Measurements from ENCODE around the gene BMAL1. TPM values are rescaled to one million over a fixed set of nuclear protein-coding genes. Genes with fewer than 3 reads are reported as not detected.

The BMAL1 gene
- total RNA-seq, 1 experiment from 2014 or later = 6.2 TPM

GRCh38 chr11:13310443-13310842 is 32.9 kb downstream of the BMAL1 start:
- no peak for DNase-seq (ENCODE audit: low spot score)
- in situ Hi-C loops (cut with HindIII; ENCODE audit: low sequenced_read_pairs) = no loop called here

- in situ Hi-C loops (cut with HindIII; ENCODE audit: low sequenced_read_pairs) = no loop called here
- no peak for DNase-seq (ENCODE audit: low spot score)
Observed at GRCh38 chr11:13311570-13311969, 34.0 kb downstream of the BMAL1 start.

GRCh38 chr11:13313005-13313819 is 35.6 kb downstream of the BMAL1 start:
- in situ Hi-C loops (cut with HindIII; ENCODE audit: low sequenced_read_pairs) = no loop called here
- DNase-seq (ENCODE audit: low spot score) = no peak

GRCh38 chr11:13314676-13315394 is 37.2 kb downstream of the BMAL1 start:
- DNase-seq (ENCODE audit: low spot score) = no peak
- in situ Hi-C loops (cut with HindIII; ENCODE audit: low sequenced_read_pairs) = no loop called here

GRCh38 chr11:13315517-13316432 is 38.2 kb downstream of the BMAL1 start:
- in situ Hi-C loops (cut with HindIII; ENCODE audit: low sequenced_read_pairs) = no loop called here
- DNase-seq (ENCODE audit: low spot score) = no peak

GRCh38 chr11:13316528-13316961 is 39.0 kb downstream of the BMAL1 start:
- in situ Hi-C loops (cut with HindIII; ENCODE audit: low sequenced_read_pairs) = no loop called here
- DNase-seq (ENCODE audit: low spot score) = no peak

- DNase-seq (ENCODE audit: low spot score) = no peak
- in situ Hi-C loops (cut with HindIII; ENCODE audit: low sequenced_read_pairs) = no loop called here
Observed at GRCh38 chr11:13317293-13318080, 39.9 kb downstream of the BMAL1 start.

- in situ Hi-C loops (cut with HindIII; ENCODE audit: low sequenced_read_pairs) = no loop called here
- DNase-seq (ENCODE audit: low spot score) = no peak
Observed at GRCh38 chr11:13318498-13319295, 41.1 kb downstream of the BMAL1 start.

GRCh38 chr11:13320688-13321087 is 43.1 kb downstream of the BMAL1 start:
- in situ Hi-C loops (cut with HindIII; ENCODE audit: low sequenced_read_pairs) = no loop called here
- DNase-seq (ENCODE audit: low spot score) = no peak

- no peak for DNase-seq (ENCODE audit: low spot score)
- in situ Hi-C loops (cut with HindIII; ENCODE audit: low sequenced_read_pairs) = no loop called here
Observed at GRCh38 chr11:13321431-13321830, 43.8 kb downstream of the BMAL1 start.

- in situ Hi-C loops (cut with HindIII; ENCODE audit: low sequenced_read_pairs) = no loop called here
Observed at GRCh38 chr11:13324141-13324540, 46.6 kb downstream of the BMAL1 start.

GRCh38 chr11:13324709-13325108 is 47.1 kb downstream of the BMAL1 start:
- in situ Hi-C loops (cut with HindIII; ENCODE audit: low sequenced_read_pairs) = no loop called here
- peak; percentile 51 for DNase-seq (ENCODE audit: low spot score)

More at GRCh38 chr11:13324141-13324540, 46.6 kb downstream of the BMAL1 start:
- no peak for DNase-seq (ENCODE audit: low spot score)

- in situ Hi-C loops (cut with HindIII; ENCODE audit: low sequenced_read_pairs) = no loop called here
- DNase-seq (ENCODE audit: low spot score) = no peak
Observed at GRCh38 chr11:13327421-13327820, 49.8 kb downstream of the BMAL1 start.

- in situ Hi-C loops (cut with HindIII; ENCODE audit: low sequenced_read_pairs) = no loop called here
- no peak for DNase-seq (ENCODE audit: low spot score)
Observed at GRCh38 chr11:13328286-13328685, 50.7 kb downstream of the BMAL1 start.

GRCh38 chr11:13329670-13330356 is 52.2 kb downstream of the BMAL1 start:
- peak; percentile 98 for DNase-seq (ENCODE audit: low spot score)
- in situ Hi-C loops (cut with HindIII; ENCODE audit: low sequenced_read_pairs) = no loop called here

- in situ Hi-C loops (cut with HindIII; ENCODE audit: low sequenced_read_pairs) = no loop called here
- no peak for DNase-seq (ENCODE audit: low spot score)
Observed at GRCh38 chr11:13332124-13332523, 54.5 kb downstream of the BMAL1 start.

GRCh38 chr11:13333456-13333957 is 55.9 kb downstream of the BMAL1 start:
- in situ Hi-C loops (cut with HindIII; ENCODE audit: low sequenced_read_pairs) = no loop called here
- no peak for DNase-seq (ENCODE audit: low spot score)

Data from G401 (cell line).